Measurements from ENCODE around the gene CHL1.

DNA sequence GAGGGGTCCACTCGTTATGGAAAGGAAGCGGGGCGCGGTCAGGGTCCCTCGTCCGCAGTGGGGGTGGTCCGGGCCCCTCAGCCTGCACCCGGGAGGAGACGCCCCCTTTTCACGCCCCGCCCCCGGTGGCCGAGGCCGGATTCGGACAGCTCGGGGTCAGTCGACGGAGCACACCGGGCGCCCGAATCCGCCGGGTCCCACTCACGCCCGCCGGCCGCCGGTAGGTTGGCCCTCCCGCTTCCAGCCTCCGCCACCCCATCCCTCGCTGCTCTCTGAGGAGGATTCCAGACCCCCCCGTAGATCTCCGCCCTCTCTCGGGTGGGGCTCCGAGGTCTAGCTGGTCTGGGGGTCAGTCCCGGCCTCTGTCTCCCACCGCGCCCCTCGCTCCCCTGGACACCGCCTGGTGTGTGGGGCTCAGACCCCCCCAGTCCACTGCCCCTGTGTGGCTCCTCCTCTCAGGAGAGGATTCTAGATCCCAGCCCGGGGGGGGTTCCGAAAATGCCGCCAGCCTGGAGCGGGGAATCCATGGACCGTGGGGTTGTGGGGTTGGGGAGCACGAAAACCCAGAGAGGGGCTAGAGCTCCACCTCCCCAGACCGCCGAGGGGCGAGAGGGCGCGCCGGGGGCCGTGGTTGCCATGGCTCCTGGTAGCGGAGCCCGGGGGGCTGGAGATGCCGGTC is 725 bp downstream of the CHL1 start:
- TF ChIP-seq, protein P1, sequence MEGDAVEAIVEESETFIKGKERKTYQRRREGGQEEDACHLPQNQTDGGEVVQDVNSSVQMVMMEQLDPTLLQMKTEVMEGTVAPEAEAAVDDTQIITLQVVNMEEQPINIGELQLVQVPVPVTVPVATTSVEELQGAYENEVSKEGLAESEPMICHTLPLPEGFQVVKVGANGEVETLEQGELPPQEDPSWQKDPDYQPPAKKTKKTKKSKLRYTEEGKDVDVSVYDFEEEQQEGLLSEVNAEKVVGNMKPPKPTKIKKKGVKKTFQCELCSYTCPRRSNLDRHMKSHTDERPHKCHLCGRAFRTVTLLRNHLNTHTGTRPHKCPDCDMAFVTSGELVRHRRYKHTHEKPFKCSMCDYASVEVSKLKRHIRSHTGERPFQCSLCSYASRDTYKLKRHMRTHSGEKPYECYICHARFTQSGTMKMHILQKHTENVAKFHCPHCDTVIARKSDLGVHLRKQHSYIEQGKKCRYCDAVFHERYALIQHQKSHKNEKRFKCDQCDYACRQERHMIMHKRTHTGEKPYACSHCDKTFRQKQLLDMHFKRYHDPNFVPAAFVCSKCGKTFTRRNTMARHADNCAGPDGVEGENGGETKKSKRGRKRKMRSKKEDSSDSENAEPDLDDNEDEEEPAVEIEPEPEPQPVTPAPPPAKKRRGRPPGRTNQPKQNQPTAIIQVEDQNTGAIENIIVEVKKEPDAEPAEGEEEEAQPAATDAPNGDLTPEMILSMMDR (IDR thresholded peaks at IDR 0.05; ENCODE audit: borderline replicate concordance, extremely low read depth, low read length, poor library complexity, severe bottlenecking), result no peak
- TF ChIP-seq EZH2 (IDR thresholded peaks at IDR 0.05; ENCODE audit: borderline replicate concordance, low read depth, low read length, severe bottlenecking), result no peak

Measured in DND-41 (cell line).